ENCODE measurements around the gene SHTN1. TPM values are rescaled to one million over a fixed set of nuclear protein-coding genes. Genes with fewer than 3 reads are reported as not detected.

Gene SHTN1
- total RNA-seq, 6 donors from 2014 or later: 32.3 to 67.9 (median 37.2) TPM

DNA sequence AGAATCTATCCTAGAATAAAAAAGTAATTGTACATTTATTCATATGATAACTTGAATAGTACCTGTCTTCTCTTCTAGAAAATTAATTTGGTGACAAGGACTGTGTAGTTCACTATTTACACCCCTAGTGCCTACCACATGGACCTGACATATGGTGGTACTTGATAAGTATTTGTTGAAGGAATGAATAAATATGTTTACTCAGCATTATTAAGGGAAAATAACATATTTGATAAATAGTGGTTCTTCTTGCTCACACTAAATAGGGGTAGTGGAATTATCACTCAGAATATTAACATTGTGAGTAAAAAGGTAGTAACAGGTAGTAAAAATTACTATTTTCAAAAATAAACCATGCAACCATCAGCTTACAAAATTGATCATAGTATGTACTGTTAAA is 2.8 kb downstream of the SHTN1 start:
- Histone ChIP-seq H3K27me3 (peaks cover 0 to 12% (median 2%) of the 10 kb centered on the region in 4 donors), H3K4me1 (peaks cover 5 to 25% (median 11%) of the 10 kb centered on the region in 4 donors), H3K9me3 (no peaks in the 10 kb centered on the region), H3K36me3 (no peaks in the 10 kb centered on the region), H3K4me3 (no peak overlapping the region), H3K27ac (no peak overlapping the region)
- ATAC-seq (ENCODE audit: low FRiP score in 2 of 2): no peak
- DNase-seq: no peak
- TF ChIP-seq, protein P1, sequence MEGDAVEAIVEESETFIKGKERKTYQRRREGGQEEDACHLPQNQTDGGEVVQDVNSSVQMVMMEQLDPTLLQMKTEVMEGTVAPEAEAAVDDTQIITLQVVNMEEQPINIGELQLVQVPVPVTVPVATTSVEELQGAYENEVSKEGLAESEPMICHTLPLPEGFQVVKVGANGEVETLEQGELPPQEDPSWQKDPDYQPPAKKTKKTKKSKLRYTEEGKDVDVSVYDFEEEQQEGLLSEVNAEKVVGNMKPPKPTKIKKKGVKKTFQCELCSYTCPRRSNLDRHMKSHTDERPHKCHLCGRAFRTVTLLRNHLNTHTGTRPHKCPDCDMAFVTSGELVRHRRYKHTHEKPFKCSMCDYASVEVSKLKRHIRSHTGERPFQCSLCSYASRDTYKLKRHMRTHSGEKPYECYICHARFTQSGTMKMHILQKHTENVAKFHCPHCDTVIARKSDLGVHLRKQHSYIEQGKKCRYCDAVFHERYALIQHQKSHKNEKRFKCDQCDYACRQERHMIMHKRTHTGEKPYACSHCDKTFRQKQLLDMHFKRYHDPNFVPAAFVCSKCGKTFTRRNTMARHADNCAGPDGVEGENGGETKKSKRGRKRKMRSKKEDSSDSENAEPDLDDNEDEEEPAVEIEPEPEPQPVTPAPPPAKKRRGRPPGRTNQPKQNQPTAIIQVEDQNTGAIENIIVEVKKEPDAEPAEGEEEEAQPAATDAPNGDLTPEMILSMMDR (IDR thresholded peaks at IDR 0.05): no peak
- TF ChIP-seq POLR2A (IDR thresholded peaks at IDR 0.05) (no peak), EP300 (IDR thresholded peaks at IDR 0.05) (no peak), POLR2AphosphoS5 (IDR thresholded peaks at IDR 0.05) (no peak)

DNA sequence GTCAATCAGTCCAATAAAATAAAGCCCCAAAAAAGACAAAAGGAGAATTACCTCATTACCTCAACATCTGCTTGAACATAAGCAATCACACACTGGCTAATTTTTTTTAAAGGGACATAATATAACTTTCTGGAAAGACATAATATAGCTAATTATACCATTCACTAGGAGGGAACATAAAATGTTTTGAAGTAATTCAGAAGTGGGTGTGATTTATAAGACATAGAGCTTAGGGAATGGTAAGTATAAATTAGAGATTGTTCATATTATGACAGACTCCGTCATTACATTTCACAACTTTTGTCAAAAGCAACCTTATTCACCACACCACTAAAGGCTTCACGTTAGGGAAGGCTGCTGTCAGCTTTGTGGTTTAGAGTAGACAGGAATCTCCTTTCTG is 3.8 kb downstream of the SHTN1 start:
- Histone ChIP-seq H3K36me3 (no peaks in the 10 kb centered on the region), H3K27ac (no peak overlapping the region), H3K4me3 (no peak overlapping the region), H3K27me3 (peaks cover 0 to 12% (median 2%) of the 10 kb centered on the region in 4 donors), H3K4me1 (peaks cover 5 to 25% (median 11%) of the 10 kb centered on the region in 4 donors), H3K9me3 (no peaks in the 10 kb centered on the region)
- ATAC-seq (ENCODE audit: low FRiP score in 2 of 2) (no peak), DNase-seq (no peak)
- WGBS, 2 donors: 65% methylated on average over 2 of the region's 2 CpGs
- TF ChIP-seq POLR2A (IDR thresholded peaks at IDR 0.05) (no peak), EP300 (IDR thresholded peaks at IDR 0.05) (no peak), POLR2AphosphoS5 (IDR thresholded peaks at IDR 0.05) (no peak)
- TF ChIP-seq, protein P1 (IDR thresholded peaks at IDR 0.05): no peak

DNA sequence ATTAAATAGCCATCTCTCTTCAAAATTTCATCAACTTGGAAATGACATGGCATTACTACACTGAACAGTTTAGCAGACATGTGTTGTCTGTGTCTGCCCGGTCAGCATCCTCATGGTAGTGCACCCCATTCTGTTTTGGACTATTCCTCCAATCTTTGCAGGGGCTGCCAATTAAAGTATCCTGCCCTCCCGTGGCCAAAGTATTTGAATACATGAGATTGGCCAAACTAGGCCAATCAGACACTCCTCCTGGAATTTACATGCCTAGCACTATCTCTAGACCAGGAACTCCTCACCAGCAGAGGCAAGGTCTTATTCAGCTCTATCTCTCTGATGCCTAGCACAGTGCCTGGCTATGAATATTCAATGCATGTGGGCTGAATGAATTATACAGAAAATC is 4.4 kb downstream of the SHTN1 start:
- WGBS, 2 donors: 60 to 80% methylated on average over 2 of the region's 2 CpGs
- ATAC-seq (ENCODE audit: low FRiP score in 2 of 2) (no peak), DNase-seq (no peak)
- Histone ChIP-seq H3K4me1 (peaks cover 4 to 22% (median 8%) of the 10 kb centered on the region in 4 donors), H3K36me3 (no peaks in the 10 kb centered on the region), H3K9me3 (no peaks in the 10 kb centered on the region), H3K4me3 (no peak overlapping the region), H3K27ac (no peak overlapping the region), H3K27me3 (peaks cover 0 to 12% (median 2%) of the 10 kb centered on the region in 4 donors)
- no peak for TF ChIP-seq POLR2A (IDR thresholded peaks at IDR 0.05)
- no peak for TF ChIP-seq EP300 (IDR thresholded peaks at IDR 0.05)
- TF ChIP-seq POLR2AphosphoS5 (IDR thresholded peaks at IDR 0.05): no peak
- TF ChIP-seq, protein P1 (IDR thresholded peaks at IDR 0.05): no peak

DNA sequence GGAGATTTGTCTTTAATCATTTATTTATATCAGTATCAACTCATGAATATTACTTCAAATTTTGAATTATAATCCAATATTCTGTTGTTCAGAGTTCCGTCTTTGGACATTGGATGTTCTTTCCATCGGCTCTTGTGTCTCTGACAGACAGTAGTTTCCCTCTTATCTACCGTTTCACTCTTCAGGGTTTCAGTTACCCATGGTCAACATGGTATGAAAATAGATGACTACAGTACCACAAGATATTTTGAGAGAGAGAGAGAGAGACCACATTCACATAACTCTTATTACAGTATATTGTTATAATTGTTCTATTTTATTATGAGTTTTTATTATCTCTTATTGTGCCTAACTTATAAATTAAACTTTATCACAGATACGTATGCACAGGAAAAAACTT is 6.8 kb downstream of the SHTN1 start:
- Histone ChIP-seq H3K27ac (no peak overlapping the region), H3K36me3 (no peaks in the 10 kb centered on the region), H3K9me3 (no peaks in the 10 kb centered on the region), H3K4me1 (peaks cover 0 to 5% (median 0%) of the 10 kb centered on the region in 4 donors), H3K27me3 (no peaks in the 10 kb centered on the region), H3K4me3 (no peak overlapping the region)
- TF ChIP-seq POLR2AphosphoS5 (IDR thresholded peaks at IDR 0.05) (no peak), POLR2A (IDR thresholded peaks at IDR 0.05) (no peak), EP300 (IDR thresholded peaks at IDR 0.05) (no peak)
- TF ChIP-seq, protein P1 (IDR thresholded peaks at IDR 0.05): no peak
- WGBS, 2 donors: 90 to 95% methylated on average over 4 of the region's 4 CpGs
- no peak for DNase-seq
- ATAC-seq (ENCODE audit: low FRiP score in 2 of 2): no peak

DNA sequence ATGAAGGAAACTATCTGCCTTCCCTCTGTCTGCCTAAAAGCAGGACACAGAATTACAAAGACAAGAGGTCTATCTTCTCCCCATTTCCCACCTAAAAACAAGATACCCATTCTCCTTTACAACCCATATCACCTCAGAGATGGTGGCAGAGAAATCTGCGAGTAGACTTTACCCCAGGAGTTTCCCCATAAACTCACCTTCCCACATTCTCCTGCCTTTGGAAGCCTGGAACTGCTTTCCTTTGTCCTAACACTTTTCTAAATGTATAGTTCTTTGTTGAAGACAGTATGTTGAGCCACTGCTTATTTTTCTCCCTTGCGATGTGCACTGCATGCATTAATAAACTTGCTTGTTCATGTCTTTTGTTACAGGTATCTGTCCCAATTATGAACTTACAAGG is 8.0 kb downstream of the SHTN1 start:
- H3K36me3 ChIP-seq: no peaks in the 10 kb centered on the region
- H3K4me1 ChIP-seq: no peaks in the 10 kb centered on the region
- H3K9me3 ChIP-seq: no peaks in the 10 kb centered on the region
- no peaks in the 10 kb centered on the region for H3K27me3 ChIP-seq
- ATAC-seq (ENCODE audit: low FRiP score in 2 of 2): no peak
- TF ChIP-seq, protein P1 (IDR thresholded peaks at IDR 0.05): no peak
- TF ChIP-seq EP300 (IDR thresholded peaks at IDR 0.05) (no peak), POLR2AphosphoS5 (IDR thresholded peaks at IDR 0.05) (no peak), POLR2A (IDR thresholded peaks at IDR 0.05) (no peak)
- H3K27ac ChIP-seq: no peak overlapping the region
- DNase-seq: no peak
- 90 to 95% methylated on average over 2 of the region's 2 CpGs for whole genome bisulfite sequencing, 2 donors
- no peak overlapping the region for H3K4me3 ChIP-seq
